Activated gamma-delta T cell treated with anti-CD3 and anti-CD28 coated beads, Interleukin-2, amount 50 U/mL, for 16 hours (primary cell): ENCODE data around the gene P3H4.

Experiments
- DNase-seq: peaks from one replicate; pipeline ENCODE4 v3.0.0-alpha.2; 2020; ENCODE audit warnings: low read depth

Gene P3H4

GRCh38 chr17:41821776-41822175, 10.0 kb upstream of the P3H4 start:
- DNase-seq = no peak

GRCh38 chr17:41818024-41818423, 6.3 kb upstream of the P3H4 start:
- no peak for DNase-seq

- no peak for DNase-seq
Observed at GRCh38 chr17:41816637-41817320, 5.0 kb upstream of the P3H4 start.

GRCh38 chr17:41814195-41814594, 2.4 kb upstream of the P3H4 start:
- DNase-seq = no peak

GRCh38 chr17:41813699-41814124, 2.0 kb upstream of the P3H4 start:
- DNase-seq = no peak

- DNase-seq = no peak
Observed at GRCh38 chr17:41813152-41813680, 1.5 kb upstream of the P3H4 start.

GRCh38 chr17:41812381-41813151, 817 bp upstream of the P3H4 start, which contains the start of gene FKBP10:
FKBP10 (plus strand) TSS chr17:41813004; CDS start chr17:41813035, 31 bp downstream.
- DNase-seq = peak; percentile 42

- no peak for DNase-seq
Observed at GRCh38 chr17:41810659-41811548, 845 bp downstream of the P3H4 start.

GRCh38 chr17:41806685-41807445, 4.9 kb downstream of the P3H4 start:
- no peak for DNase-seq

- no peak for DNase-seq
Observed at GRCh38 chr17:41803049-41804020, 8.4 kb downstream of the P3H4 start.

- DNase-seq = peak; percentile 69
Observed at GRCh38 chr17:41801374-41802271, 10.1 kb downstream of the P3H4 start.

- no peak for DNase-seq
Observed at GRCh38 chr17:41800601-41801373, 11.0 kb downstream of the P3H4 start.

- DNase-seq = no peak
Observed at GRCh38 chr17:41799366-41799765, 12.4 kb downstream of the P3H4 start.

GRCh38 chr17:41797377-41797776, 14.4 kb downstream of the P3H4 start:
- DNase-seq = no peak

GRCh38 chr17:41796121-41796895, 15.4 kb downstream of the P3H4 start:
- no peak for DNase-seq

- DNase-seq = no peak
Observed at GRCh38 chr17:41794540-41794975, 17.2 kb downstream of the P3H4 start.

GRCh38 chr17:41793784-41794539, 17.8 kb downstream of the P3H4 start:
- DNase-seq = no peak
